Fibroblast of lung (primary cell): ENCODE results near the gene ITM2B. TPM values are rescaled to one million over a fixed set of nuclear protein-coding genes. Genes with fewer than 3 reads are reported as not detected.

Experiments
- DNase-seq, 2 donors: peaks; one replicate each; pipeline versions ENCODE4 v3.0.0 to v3.0.0-alpha.2; 2010; ENCODE audit warnings: low read depth in 2 of 2
- H2AFZ ChIP-seq: 2 replicates; pipeline ENCODE4 v1.5.1; 2012; ENCODE audit warnings: low read length, control low read depth, inconsistent platforms
- H3K27ac ChIP-seq: 2 replicates; pipeline ENCODE4 v1.5.1; 2011; ENCODE audit warnings: low read length, control low read depth; ENCODE audit not compliant: insufficient read depth
- H3K27me3 ChIP-seq: 2 replicates; pipeline ENCODE4 v1.5.1; 2011; ENCODE audit warnings: mild to moderate bottlenecking, low read length; ENCODE audit not compliant: control insufficient read depth, insufficient read depth
- H3K36me3 ChIP-seq: 2 replicates; pipeline ENCODE4 v1.5.1; 2011; ENCODE audit warnings: low read length; ENCODE audit not compliant: control insufficient read depth, insufficient read depth
- H3K4me1 ChIP-seq: 2 replicates; pipeline ENCODE4 v1.5.1; 2011; ENCODE audit warnings: low read length; ENCODE audit not compliant: control insufficient read depth, insufficient read depth; ENCODE audit errors: extremely low read depth
- H3K4me2 ChIP-seq: 2 replicates; pipeline ENCODE4 v1.5.1; 2011; ENCODE audit warnings: low read length, control low read depth; ENCODE audit not compliant: insufficient read depth; ENCODE audit errors: extremely low read depth
- H3K4me3 ChIP-seq, 4 experiments: fragments of 200-600 bp in 1 of 4; sonication (generic) in 1 of 4; replicated peaks in 1 of 4; 2 replicates each; pipeline ENCODE4 v1.5.1; 2011 to 2016; ENCODE audit warnings: low read length in 4 of 4, low read depth in 3 of 4, mild to moderate bottlenecking in 3 of 4, control low read depth in 2 of 4, inconsistent platforms in 1 of 4, mixed read lengths in 1 of 4; ENCODE audit not compliant: insufficient read depth in 1 of 4; ENCODE audit errors: control extremely low read depth in 1 of 4
- H3K79me2 ChIP-seq: 2 replicates; pipeline ENCODE4 v1.5.1; 2012; ENCODE audit warnings: mild to moderate bottlenecking, low read length, inconsistent platforms; ENCODE audit not compliant: control insufficient read depth, insufficient read depth
- H3K9ac ChIP-seq: 2 replicates; pipeline ENCODE4 v1.5.1; 2011; ENCODE audit warnings: mild to moderate bottlenecking, low read length, control low read depth; ENCODE audit not compliant: insufficient read depth
- H3K9me3 ChIP-seq: 2 replicates; pipeline ENCODE4 v1.5.1; 2012; ENCODE audit warnings: low read depth, low read length; ENCODE audit not compliant: control insufficient read depth, insufficient read depth
- H4K20me1 ChIP-seq: 2 replicates; pipeline ENCODE4 v1.5.1; 2011; ENCODE audit warnings: low read length; ENCODE audit not compliant: control insufficient read depth, insufficient read depth; ENCODE audit errors: extremely low read depth
- CTCF ChIP-seq, 2 donors: IDR thresholded peaks in 1 of 2; conservative IDR thresholded peaks in 1 of 2; 1 replicate in 1 of 2; 2 replicates in 1 of 2; pipeline ENCODE4 v1.5.1; 2011 to 2012; ENCODE audit warnings: low read length in 2 of 2, control low read depth in 1 of 2, inconsistent platforms in 1 of 2, low read depth in 1 of 2, mild to moderate bottlenecking in 1 of 2
- EZH2 ChIP-seq: IDR thresholded peaks from 2 replicates; pipeline ENCODE4 v1.5.1; 2012; ENCODE audit warnings: low read length, control low read depth, mild to moderate bottlenecking; ENCODE audit errors: missing control alignments
- polyA plus RNA-seq, 2 donors: library from polyadenylated mRNA; depleted of rRNA in 1 of 2; stranded (reverse) in 1 of 2; unstranded in 1 of 2; fragments of >200 nt; gene quantifications; 2 replicates each; pipeline ENCODE4 v1.2.1, GENCODE V29; 2011 to 2012; ENCODE audit warnings: missing spikeins in 1 of 2
- total RNA-seq: library from RNA; depleted of rRNA; stranded (reverse); fragments of >200 nt; gene quantifications from 2 replicates; pipeline ENCODE4 v1.2.1, GENCODE V29; 2014

ITM2B gene
- total and polyA plus RNA-seq, 2 donors (not counting 1 experiment from before 2014, with no cell fraction given), result 117 to 645 TPM

GRCh38 chr13:48268019-48268418, 35.0 kb downstream of the ITM2B start:
- no peak overlapping the region for H3K9ac ChIP-seq
- H3K4me1 ChIP-seq, result no peaks in the 10 kb centered on the region
- no peaks in the 10 kb centered on the region for H3K36me3 ChIP-seq
- TF ChIP-seq CTCF (conservative IDR thresholded peaks at IDR 0.05 in 1 of 2, IDR thresholded peaks at IDR 0.05 in 1 of 2; ENCODE audit: low read depth in 1 of 2, low read length in 2 of 2), result no peak
- no peak for TF ChIP-seq EZH2
- H3K4me3 ChIP-seq, result no peak overlapping the region
- H3K4me2 ChIP-seq, result no peak overlapping the region
- H3K27ac ChIP-seq, result no peak overlapping the region
- no peak overlapping the region for H2AFZ ChIP-seq
- H4K20me1 ChIP-seq, result no peaks in the 10 kb centered on the region
- H3K27me3 ChIP-seq, result no peaks in the 10 kb centered on the region
- DNase-seq, result no peak
- no peaks in the 10 kb centered on the region for H3K79me2 ChIP-seq
- H3K9me3 ChIP-seq, result no peaks in the 10 kb centered on the region

GRCh38 chr13:48273346-48273745, 40.3 kb downstream of the ITM2B start:
- H3K4me3 ChIP-seq, result no peak overlapping the region
- H3K79me2 ChIP-seq, result no peaks in the 10 kb centered on the region
- H3K27ac ChIP-seq, result no peak overlapping the region
- no peak overlapping the region for H3K4me2 ChIP-seq
- no peaks in the 10 kb centered on the region for H3K36me3 ChIP-seq
- no peaks in the 10 kb centered on the region for H3K27me3 ChIP-seq
- TF ChIP-seq CTCF (conservative IDR thresholded peaks at IDR 0.05 in 1 of 2, IDR thresholded peaks at IDR 0.05 in 1 of 2; ENCODE audit: low read depth in 1 of 2, low read length in 2 of 2) (no peak), EZH2 (no peak)
- H4K20me1 ChIP-seq, result no peaks in the 10 kb centered on the region
- H2AFZ ChIP-seq, result no peak overlapping the region
- no peaks in the 10 kb centered on the region for H3K4me1 ChIP-seq
- H3K9ac ChIP-seq, result no peak overlapping the region
- no peaks in the 10 kb centered on the region for H3K9me3 ChIP-seq
- DNase-seq, result no peak

- Histone ChIP-seq H3K4me1 (no peaks in the 10 kb centered on the region), H3K36me3 (no peaks in the 10 kb centered on the region), H3K79me2 (no peaks in the 10 kb centered on the region), H3K27me3 (no peaks in the 10 kb centered on the region), H4K20me1 (no peaks in the 10 kb centered on the region), H3K9me3 (no peaks in the 10 kb centered on the region), H3K27ac (no peak overlapping the region), H2AFZ (no peak overlapping the region), H3K9ac (no peak overlapping the region), H3K4me3 (no peak overlapping the region), H3K4me2 (no peak overlapping the region)
- DNase-seq, result no peak
- no peak for TF ChIP-seq CTCF (conservative IDR thresholded peaks at IDR 0.05 in 1 of 2, IDR thresholded peaks at IDR 0.05 in 1 of 2; ENCODE audit: low read depth in 1 of 2, low read length in 2 of 2)
- TF ChIP-seq EZH2, result no peak
These were observed 42.5 kb downstream of the ITM2B start for GRCh38 chr13:48275507-48275906.
